Stimulated activated naive CD4-positive, alpha-beta T cell (primary cell): ENCODE data around the gene JAK3.
"Not testable (repeated sequence)": the region's sequence is repeated elsewhere in the genome, so short reads cannot be mapped to it uniquely, and the experiment has no call there.

Experiments used
- DNase-seq, 6 experiments: peaks; one replicate each; lab custom pipeline; 2025; lab: John Stamatoyannopoulos, UW

Gene JAK3

DNA sequence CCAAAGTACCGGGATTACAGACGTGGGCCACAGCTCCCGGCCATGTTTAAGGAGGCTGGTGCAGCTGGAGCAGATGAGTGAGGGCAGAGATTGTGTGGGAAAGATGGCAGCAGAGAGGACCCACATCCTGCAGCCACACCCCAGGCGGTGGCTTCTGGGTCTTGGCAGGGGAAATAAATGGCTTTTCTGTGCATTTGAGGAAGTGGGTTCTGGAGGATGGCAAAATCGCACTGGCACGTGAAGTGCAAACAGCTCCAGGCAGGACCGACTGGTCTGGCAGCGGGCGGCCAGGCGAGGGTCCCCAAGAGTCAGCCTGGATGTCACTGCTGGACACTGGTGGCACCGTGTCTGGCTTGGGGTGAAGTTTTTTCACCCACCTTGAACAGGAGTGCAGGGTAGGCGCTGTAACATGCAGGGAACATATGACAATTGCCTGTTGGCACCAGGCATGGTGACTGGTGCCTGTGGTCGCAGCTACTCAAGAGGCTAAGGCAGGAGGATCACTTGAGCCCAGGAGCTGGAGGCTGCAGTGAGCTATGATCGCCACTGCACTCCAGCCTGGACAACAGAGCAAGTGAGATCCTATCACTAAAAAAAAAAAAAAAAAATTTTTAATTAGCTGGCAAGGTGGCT, 44.4 kb downstream of the JAK3 start:
- DNase-seq: peak in 4 of 6 experiments; percentile 11 to 67 (median 62)

- no peak for DNase-seq
Observed at GRCh38 chr19:17802137-17802858, 45.5 kb downstream of the JAK3 start.

DNA sequence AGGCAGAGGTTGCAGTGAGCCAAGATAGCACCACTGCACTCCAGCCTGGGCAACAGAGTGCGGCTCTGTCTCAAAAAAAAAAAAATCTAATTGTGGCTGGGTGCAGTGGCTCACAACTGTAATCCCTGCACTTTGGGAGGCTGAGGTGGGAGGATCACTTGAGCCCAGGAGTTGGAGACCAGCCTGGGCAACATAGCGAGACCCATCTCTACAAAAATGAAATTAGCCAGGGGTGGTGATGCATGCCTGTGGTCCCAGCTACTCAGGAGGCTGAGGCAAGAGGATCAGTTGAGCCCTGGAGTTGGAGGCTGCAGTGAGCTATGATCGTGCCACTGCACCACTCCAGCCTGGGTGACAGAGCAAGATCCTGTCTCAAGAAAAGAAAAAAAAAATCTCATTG, 49.2 kb downstream of the JAK3 start:
- not testable (repeated sequence) for DNase-seq

DNA sequence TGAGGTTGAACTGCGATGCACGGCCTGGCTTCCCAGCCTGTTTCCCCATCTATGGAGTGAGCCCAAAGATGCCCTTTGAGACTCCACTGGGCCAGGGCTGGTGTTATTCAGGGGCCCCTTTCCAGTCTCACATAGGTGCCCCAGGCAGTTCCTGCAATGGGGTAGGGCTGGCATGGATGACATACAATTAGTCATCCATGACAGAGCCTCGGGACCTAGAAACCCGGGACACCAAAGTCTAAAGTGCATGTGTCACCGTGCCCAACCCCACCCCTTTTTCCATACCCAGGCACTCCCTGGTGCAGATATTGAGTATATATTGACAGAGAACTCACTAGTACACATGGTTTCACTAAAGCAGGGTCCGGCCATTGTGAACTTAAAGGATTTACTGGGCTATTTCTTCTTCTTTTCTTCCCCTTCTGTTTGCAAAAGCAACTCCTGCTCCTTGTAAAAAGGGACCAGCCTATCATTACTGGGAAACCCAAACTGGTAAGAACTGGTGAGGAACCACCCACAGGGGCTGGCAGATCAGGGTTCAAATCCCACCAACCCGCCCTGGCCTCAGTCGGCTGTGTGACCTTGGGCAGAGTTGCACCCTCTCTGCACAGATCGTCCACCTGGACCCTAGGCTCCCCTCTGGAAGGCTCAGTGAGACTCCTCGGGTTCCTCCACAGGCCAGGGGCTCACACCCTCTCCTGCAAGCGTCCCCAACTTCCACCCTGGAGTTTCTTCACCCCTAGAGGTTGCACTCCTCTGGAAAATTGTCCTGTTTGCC, 50.2 kb downstream of the JAK3 start:
- no peak for DNase-seq

DNA sequence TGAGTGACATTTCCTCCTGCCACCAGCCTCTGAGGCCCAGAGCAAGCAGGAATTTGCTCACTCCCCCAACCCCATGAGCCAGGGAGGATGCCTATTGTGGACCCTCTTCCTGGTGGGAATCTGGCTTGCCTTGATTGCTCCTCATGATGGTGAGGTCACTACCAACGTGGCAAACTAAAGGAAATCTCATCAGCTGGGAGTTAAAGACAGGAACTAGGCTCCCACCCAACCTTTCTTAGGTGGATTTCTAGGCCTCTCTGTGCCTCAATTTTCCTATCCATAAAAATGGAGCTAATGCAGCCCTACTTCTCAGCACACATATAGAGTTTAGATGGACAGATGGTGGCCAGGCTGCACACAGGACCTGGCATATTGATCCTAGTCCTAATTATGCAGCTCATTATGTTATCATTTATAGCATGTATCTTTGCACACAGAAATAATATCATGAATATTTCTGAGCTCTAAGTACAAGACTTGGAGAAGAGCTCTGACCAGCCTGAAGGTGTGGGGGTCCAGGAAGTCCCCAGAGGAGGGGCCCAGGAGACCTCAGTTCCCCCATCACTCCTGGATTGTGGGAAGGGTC, 50.9 kb downstream of the JAK3 start:
- DNase-seq: no peak

GRCh38 chr19:17796013-17796837, 51.6 kb downstream of the JAK3 start:
- DNase-seq: no peak

- no peak for DNase-seq
Observed at GRCh38 chr19:17795495-17795856, 52.3 kb downstream of the JAK3 start.

DNA sequence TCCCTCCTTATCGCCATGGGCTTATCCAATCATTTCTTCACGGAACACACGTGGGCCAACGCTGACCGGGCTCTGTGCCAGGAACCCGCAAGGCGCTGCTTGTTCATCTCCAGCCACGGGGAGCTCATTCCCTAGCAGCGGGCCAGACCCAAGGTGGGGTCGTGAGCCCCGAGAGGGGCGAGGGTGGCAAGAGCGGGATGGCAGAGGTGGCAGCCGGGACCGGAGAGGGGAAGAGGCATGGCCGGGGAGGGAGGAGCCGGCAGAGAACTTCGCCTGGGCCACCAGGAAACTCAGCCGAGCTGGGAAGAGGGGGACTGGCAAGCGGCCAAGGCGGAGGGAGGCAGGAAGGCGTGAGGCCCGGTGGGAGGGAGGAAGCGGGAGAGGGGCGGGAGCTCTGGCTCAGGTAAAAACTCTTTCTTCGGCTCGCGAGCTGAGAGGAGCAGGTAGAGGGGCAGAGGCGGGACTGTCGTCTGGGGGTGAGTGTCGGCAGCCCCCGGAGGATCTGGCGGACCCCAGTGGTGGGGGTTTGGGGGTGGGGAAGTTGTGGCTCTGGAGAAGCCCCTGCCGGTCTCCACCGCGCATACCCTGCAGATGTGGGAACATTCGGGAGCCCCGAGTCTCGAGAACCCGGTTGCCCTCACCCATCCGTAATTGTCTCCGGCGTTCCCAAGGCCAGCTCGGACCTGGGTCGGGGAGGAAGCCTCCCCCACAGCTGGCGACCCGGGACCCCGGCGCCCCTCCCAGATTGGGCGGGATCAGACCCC, 52.9 kb downstream of the JAK3 start, which contains the start of gene B3GNT3:
Gene B3GNT3 (plus strand): TSS at position 408 of the 764 bp plus-strand sequence. CDS start 12,670 bp downstream, outside the sequence.
- DNase-seq: peak in 4 of 6 experiments; percentile 15 to 50 (median 40)

GRCh38 chr19:17794412-17794730, 53.4 kb downstream of the JAK3 start:
- no peak for DNase-seq

GRCh38 chr19:17790059-17790780, 57.6 kb downstream of the JAK3 start:
- DNase-seq: peak in 2 of 6 experiments; percentile 16 to 17

- DNase-seq: no peak
Observed at GRCh38 chr19:17788632-17789031, 59.1 kb downstream of the JAK3 start.

GRCh38 chr19:17787274-17787913, 60.4 kb downstream of the JAK3 start:
- DNase-seq: no peak

DNA sequence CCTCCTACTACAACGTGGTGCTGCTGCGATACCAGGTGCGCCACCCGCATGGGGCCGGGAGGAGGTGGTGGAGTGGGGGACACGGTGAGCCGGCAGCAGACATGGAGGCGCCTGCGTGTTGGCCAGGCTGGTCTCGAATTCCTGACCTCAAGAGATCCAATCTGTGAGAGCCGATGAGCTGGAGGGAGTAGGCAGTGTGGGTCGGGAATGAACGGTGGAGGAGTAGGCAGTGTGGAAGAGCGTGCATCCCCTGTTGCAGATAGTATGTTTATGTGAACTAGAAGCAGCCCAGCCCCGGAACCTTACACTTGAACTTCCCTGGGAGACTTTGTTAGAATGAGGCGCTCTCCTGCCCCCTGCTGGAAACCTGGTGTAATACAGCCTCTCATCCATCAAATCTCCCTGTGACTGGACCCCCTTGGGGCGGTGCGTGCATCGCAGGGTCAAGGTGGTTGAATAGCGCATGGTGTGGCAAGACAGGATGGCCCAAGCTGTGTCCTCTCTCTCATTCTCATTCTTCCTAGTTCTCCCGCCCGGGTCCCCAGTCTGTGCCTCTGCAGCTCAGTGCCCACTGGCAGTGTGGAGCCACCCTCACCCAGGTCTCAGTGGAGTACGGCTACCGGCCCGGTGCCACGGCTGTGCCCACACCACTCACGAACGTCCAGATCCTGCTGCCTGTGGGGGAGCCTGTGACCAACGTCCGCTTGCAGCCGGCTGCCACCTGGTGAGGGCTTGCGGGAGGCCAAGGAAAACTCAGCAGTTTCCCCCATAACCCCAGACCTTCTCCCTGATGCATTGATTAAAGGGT, 63.4 kb downstream of the JAK3 start:
- DNase-seq: peak; percentile 50 to 84 (median 64)

DNA sequence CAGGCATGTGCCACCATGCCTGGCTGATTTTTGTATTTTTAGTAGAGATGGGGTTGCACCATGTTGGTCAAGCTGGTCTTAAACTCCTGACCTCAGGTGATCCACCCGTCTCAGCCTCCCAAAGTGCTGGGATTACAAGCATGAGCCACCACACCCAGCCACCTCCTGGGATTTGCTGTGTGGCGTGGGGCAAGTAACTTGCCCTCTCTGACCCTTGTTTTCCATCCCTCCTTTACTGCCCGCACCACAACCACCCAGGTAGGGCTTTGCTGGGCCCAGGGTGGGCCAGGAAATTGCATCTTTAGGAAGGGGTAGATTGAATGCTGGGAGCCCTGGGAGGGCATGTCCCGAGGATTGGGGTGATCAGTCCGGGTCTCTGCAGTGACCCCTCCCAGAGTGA, 64.1 kb downstream of the JAK3 start:
- DNase-seq: not testable (repeated sequence)

DNA sequence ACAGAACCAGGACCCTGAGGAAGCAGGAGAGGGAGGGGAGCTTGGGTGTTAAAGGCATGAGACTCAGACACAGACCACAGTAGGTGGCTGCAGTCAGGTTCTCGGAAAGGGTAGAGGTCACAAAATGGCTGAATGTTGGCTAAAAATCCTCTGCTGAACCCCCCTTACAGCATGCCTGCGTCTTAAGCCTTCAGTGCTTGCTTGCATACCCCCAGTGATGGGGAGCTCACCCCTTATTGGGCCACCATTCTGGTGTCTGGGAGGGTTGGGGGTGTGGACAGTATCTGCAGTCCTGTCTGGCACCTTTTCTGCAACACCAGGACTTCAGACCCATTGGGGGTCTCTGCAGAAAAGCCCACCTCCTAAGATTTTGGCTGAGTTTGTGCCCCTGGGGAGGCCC, 67.0 kb downstream of the JAK3 start:
- DNase-seq: no peak

GRCh38 chr19:17778968-17779929, 68.5 kb downstream of the JAK3 start:
- no peak for DNase-seq

GRCh38 chr19:17778251-17778967, 69.4 kb downstream of the JAK3 start:
- DNase-seq: peak in 2 of 6 experiments; percentile 21 to 27
